ENCODE measurements around the gene PLEKHG3.

PLEKHG3 gene

DNA sequence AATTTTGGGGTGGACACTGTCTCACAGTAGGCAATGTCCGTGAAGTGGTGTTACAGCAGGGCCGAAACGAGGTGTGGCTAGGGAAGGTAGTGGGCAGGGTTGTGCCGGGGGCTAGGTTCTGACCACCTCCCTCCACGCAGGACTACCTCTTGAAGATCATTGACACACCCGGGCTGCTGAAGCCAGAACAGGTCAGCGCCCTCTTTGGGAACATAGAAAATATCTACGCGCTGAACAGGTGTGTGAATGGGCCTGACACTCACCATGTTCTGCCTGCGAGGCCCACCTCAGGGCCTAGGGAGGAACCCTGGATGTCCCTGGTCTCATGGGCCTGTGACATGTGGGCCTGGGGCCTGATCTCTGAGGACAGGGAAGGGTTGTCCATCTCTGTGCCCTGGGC lies 24.6 kb downstream of the PLEKHG3 start:
- DNase-seq = no peak

DNA sequence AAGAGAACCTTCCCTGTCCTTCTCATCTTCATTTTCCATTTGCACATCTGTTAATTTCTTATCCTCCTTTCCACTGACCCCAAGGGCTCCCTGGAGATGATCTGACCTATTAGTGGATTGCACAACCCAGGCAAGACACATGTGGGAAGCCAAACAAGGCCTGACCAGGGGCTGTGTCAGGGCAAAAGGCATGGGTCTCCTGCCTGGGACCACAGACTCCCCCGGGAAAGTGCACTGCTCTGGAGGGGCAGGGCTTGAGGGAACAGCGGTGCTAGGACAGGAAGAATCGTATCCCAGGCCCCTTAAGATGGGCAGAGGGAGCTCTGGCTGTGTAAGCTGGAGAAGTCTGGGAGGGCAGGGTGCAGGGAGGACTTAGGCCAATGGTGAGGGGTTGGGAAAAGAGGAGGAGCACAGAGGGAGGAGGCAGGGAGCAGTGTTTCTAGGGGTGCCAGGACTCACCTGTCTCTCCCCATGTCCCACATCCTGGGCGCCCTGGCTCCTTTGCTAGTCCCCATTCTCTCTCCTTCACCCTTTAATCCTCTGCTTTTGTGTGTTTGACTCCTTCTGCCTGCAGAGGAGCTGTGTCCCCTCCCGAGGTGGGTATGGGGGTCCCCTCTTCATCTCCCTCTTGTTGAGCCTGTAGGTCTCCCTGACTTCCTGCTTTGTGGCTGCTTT lies 25.3 kb downstream of the PLEKHG3 start:
- no peak for DNase-seq

DNA sequence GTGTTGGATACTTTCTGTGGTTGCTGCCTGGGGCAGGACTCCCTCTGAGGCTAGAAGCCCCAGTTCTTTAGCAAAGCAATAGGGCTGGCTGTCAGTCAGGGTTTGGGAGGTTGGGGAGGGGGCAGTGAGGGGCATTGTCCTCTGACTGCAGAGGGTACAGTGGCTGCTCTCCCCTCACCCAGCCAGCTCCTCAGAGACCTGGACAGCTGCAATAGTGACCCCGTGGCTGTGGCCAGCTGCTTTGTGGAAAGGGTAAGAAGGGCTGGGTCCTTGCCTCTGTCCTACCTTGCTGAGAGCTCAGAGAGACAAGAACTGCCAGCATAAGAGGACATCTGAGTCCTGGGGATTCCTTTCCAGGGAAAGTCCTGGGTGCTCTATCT lies 25.8 kb downstream of the PLEKHG3 start:
- DNase-seq = no peak

- no peak for DNase-seq
These were observed 26.5 kb downstream of the PLEKHG3 start for GRCh38 chr14:64730681-64731080.

- DNase-seq = no peak
These were observed 26.9 kb downstream of the PLEKHG3 start for GRCh38 chr14:64731141-64731581.

GRCh38 chr14:64732066-64732465 lies 27.8 kb downstream of the PLEKHG3 start:
- DNase-seq = no peak

- DNase-seq = no peak
These were observed 28.4 kb downstream of the PLEKHG3 start for GRCh38 chr14:64732536-64733120.

GRCh38 chr14:64733321-64733720 lies 29.1 kb downstream of the PLEKHG3 start:
- no peak for DNase-seq

DNA sequence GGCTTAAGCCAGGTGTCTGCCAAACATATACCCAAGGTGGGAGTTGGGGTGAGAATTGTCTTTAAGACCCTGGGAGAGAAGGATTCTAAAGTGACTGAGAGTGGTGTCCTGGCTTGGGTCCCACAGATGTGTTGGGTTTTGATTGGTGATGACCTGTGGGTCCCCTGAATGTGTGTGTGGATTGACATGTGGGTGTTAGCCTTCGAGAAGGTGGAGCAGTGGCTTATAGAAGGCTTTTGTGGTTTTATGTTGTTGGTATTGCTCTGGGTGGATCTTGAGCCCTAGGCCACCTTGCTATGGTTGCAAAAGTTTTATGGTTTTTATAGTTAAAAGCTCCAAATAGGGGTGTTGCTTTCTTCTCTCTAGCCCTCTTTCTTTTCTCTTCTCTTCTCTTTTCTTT lies 29.7 kb downstream of the PLEKHG3 start:
- DNase-seq = no peak

GRCh38 chr14:64734990-64735389 lies 30.8 kb downstream of the PLEKHG3 start:
- DNase-seq = no peak

DNA sequence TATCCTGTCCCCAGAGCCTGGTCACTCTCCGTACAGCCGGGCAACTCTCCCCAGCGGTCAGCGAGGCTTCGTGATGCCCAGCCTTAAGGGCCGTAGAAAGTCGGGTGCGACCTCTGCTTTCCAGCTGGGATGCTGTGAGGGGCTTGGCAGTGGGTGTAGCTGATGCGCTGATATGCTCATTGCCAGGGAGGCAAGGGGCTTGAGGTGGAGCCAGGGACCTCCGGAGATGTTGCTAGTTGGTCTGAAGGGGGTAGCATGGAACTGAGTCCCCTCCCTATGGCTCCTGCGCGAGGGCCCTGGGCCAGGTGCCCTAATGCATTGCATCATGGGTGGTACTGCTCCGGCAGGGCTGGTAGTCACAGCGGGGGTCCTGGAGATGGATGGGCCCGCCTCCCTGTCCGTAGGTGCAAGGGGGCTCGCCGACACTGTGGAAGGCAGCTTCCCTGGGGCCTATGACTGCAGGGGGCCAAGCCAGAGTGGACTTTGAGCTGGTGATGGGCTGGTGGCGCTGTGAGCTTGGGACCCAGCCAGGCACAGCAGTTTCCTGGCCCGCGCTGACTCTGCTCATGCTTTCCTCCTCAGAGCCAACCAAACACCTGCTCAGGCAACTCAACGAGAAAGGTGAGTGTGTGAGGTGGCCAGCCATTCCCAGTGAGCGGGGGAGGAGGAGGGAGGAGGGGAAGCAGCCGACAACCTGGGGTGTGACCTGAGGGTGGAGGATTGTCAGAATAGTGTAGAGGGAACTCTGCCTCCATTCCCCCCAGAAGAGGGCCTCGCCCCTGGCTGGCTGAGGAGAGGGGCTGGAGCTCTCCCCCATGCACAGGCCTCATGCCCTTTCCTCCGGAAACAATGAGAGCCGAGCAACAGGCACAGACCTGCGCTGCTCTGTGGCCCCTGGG lies 32.3 kb downstream of the PLEKHG3 start:
- no peak for DNase-seq

DNA sequence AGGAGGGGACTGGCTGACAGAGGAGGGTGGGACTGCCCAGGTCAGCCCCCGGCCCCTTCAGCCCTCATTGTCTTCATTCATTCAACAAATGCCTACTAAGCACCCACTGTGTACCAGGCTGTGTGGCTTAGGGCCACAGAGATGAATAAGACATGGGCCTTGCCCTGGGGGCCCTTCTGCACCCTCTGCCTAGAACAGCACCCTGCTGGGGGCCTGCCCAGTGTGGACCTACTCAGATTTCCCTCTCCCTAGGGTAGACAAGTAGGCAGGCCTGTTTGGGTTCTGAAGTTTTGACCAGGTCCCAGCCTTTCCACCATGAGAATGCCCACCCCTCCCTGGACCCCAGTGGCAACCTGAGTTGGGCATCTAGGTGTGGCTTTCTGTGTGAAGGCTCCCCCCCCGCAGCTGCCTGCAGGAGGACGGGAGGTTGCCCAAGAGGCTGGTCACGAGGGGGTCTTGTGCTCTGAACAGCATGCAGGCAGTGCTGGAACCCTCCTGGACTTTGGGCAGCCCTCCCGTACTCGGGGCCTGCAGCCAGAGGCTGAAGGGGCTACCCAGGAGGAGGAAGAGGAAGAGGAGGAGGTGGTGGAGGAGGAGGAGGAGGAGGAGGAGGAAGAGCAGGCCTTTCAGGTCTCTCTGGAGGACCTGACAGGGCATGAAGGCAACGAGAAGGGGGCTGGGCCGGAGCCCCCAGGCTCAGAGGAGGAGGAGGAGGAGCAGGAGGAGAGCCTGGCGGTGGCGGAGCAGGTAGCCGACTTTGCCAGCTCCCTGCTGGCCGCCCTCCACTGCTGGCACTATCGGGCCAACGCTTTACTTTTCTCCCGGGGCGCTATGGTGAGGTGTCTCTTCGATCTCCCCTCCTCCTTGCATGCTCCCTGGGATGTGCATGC lies 33.4 kb downstream of the PLEKHG3 start:
- no peak for DNase-seq

DNA sequence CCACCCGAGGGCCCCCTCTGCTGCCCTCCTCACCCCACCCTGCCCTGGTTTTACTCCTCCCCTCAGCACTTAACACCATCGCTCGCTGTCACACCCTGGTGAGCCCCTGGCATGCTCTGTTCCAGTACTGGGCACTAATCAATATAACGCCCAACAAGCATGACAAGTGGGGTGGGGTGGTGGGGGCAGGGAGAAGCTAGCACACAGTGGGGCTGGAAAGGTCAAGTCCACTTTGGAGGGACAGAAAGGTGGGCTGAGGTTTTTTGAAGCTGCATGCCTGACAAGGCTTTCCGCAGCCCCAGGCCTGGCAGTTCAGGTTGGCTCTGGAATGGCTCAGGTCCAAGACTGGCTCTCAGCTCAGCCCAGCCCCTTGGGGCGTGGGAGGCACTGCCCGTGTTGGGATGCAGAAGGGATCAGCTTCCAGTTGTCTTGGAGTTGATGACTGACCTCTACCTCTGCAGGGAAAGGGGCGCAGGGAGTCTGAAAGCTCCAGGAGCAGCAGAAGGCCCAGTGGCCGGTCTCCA lies 34.1 kb downstream of the PLEKHG3 start:
- no peak for DNase-seq

GRCh38 chr14:64741200-64741599 lies 37.0 kb downstream of the PLEKHG3 start:
- no peak for DNase-seq

- no peak for DNase-seq
These were observed 37.7 kb downstream of the PLEKHG3 start for GRCh38 chr14:64741961-64742360.

DNA sequence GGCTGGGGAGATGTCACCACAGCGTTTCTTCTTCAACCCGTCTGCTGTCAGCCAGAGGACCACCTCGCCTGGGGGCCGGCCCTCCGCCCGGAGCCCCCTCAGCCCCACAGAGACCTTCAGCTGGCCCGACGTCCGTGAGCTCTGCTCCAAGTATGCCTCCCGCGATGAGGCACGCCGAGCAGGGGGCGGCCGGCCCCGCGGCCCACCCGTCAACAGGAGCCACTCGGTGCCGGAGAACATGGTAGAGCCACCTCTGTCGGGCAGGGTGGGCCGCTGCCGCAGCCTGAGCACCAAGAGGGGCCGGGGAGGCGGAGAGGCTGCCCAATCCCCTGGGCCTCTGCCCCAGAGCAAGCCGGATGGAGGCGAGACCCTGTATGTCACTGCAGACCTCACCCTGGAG lies 38.8 kb downstream of the PLEKHG3 start:
- DNase-seq = no peak

GRCh38 chr14:64745511-64746091 lies 41.4 kb downstream of the PLEKHG3 start:
- DNase-seq = no peak

GRCh38 chr14:64746298-64747250 lies 42.4 kb downstream of the PLEKHG3 start:
- no peak for DNase-seq

DNA sequence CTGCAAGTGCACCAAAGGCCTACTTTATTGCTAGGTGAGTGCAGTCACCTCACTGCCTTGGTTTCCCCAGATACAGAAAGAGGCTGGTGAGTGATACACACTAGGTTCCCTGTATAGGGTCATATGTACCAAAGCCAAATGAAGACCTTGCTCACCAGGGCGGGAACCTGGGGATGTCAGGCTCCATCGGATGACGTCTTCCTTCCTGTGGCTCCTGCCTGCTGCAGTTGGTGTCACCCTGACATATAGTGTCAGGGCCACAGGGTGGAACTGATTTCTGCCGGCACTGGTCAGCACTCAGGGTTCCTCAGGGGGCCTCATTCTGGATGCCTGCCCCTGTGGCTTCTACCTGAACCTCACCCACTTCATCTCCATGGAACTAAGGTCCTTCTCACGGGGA lies 43.1 kb downstream of the PLEKHG3 start:
- DNase-seq = no peak

GRCh38 chr14:64748521-64748920 lies 44.3 kb downstream of the PLEKHG3 start:
- DNase-seq = no peak
